Measurements from ENCODE around the gene CHPF.

DNA sequence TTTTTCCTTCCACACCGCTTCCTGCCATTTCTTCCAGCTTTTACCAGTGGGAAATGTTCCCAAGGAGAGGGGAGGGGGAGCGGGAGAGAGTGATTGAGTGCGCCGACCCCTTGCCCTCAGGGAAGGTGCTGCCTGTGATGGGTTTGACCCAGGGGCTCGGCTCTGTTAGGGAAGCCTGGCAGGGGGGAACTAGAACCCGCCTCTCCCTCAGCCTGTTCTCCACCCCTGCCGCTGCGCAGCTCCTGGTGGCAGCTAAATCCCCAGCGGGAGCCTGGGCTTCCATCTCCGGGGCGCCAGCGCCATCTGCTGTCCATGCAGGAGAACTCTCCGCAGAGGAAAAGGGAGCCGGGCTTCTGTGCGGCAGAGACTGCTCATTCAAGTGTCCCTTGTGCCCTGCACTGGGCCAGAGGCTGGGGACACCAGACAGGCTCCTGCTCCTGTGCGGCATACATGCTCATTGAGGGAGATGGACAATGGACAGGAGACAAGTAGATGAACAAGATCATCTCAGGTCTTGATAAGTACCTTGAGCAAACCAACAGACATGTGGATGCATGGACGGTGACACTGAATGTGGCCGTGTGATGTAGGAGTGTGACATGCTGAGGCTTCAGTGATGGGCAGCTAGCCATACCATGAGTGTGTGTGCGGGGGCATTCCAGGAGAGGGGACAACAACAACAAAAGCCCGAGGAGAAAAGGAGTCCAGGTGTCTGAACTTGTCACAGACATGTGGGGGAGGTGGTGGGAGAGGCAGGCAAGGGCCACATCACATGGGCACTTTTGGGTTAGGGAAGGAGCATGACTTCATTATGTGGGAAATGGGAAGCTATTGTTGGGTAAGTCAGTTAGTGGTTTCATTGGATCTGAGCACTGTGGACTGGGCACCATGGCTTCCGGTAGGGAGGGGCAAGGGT, 13.3 kb downstream of the CHPF start:
- TF ChIP-seq, protein P1, sequence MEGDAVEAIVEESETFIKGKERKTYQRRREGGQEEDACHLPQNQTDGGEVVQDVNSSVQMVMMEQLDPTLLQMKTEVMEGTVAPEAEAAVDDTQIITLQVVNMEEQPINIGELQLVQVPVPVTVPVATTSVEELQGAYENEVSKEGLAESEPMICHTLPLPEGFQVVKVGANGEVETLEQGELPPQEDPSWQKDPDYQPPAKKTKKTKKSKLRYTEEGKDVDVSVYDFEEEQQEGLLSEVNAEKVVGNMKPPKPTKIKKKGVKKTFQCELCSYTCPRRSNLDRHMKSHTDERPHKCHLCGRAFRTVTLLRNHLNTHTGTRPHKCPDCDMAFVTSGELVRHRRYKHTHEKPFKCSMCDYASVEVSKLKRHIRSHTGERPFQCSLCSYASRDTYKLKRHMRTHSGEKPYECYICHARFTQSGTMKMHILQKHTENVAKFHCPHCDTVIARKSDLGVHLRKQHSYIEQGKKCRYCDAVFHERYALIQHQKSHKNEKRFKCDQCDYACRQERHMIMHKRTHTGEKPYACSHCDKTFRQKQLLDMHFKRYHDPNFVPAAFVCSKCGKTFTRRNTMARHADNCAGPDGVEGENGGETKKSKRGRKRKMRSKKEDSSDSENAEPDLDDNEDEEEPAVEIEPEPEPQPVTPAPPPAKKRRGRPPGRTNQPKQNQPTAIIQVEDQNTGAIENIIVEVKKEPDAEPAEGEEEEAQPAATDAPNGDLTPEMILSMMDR (IDR thresholded peaks at IDR 0.05): peak; percentile 85 to 99 (median 97)
- TF ChIP-seq POLR2A (IDR thresholded peaks at IDR 0.05): no peak

All from Peyer's patch (tissue), 4 donors.